Neural cell (in vitro differentiated cells): ENCODE results near the gene PIK3AP1.

Experiments used
- EZH2 ChIP-seq: fragments of 200-600, 300-800 bp; shearing (Covaris generic), sonication (generic); IDR thresholded peaks from 2 replicates; pipeline ENCODE4 v1.6.1; 2014; ENCODE audit warnings: antibody characterized with exemption, low read length, borderline replicate concordance, mild to moderate bottlenecking; ENCODE audit not compliant: insufficient read depth, poor library complexity, severe bottlenecking
- REST ChIP-seq: IDR thresholded peaks from 2 replicates; pipeline ENCODE4 v1.6.1; 2012; ENCODE audit warnings: borderline replicate concordance
- TF ChIP-seq, protein P1 (sequence below): fragments of 450-650 bp; IDR thresholded peaks from 2 replicates; pipeline ENCODE4 v1.5.1; 2014; ENCODE audit warnings: antibody characterized with exemption, mild to moderate bottlenecking, moderate library complexity; ENCODE audit not compliant: poor library complexity, severe bottlenecking

DNA sequence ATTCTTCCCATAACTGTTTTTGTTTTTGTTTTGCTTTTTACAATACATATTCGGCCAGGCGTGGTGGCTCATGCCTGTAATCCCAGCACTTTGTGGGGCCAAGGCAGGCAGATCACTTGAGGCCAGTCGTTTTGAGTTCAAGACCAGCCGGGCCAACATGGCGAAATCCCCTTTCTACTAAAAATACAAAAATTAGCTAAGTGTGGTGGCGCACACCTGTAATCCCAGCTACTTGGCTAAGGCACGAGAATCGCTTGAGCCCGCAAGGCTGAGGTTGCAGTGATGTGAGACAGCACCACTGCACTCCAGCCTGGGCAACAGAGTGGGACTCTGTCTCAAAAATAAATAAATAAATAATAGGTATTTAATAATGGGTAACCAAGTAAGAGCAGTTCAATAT lies 135.8 kb downstream of the PIK3AP1 start:
- TF ChIP-seq REST = no peak
- TF ChIP-seq, protein P1, sequence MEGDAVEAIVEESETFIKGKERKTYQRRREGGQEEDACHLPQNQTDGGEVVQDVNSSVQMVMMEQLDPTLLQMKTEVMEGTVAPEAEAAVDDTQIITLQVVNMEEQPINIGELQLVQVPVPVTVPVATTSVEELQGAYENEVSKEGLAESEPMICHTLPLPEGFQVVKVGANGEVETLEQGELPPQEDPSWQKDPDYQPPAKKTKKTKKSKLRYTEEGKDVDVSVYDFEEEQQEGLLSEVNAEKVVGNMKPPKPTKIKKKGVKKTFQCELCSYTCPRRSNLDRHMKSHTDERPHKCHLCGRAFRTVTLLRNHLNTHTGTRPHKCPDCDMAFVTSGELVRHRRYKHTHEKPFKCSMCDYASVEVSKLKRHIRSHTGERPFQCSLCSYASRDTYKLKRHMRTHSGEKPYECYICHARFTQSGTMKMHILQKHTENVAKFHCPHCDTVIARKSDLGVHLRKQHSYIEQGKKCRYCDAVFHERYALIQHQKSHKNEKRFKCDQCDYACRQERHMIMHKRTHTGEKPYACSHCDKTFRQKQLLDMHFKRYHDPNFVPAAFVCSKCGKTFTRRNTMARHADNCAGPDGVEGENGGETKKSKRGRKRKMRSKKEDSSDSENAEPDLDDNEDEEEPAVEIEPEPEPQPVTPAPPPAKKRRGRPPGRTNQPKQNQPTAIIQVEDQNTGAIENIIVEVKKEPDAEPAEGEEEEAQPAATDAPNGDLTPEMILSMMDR = no peak
- TF ChIP-seq EZH2 = no peak
